ENCODE measurements around the gene TRIP12. TPM values are rescaled to one million over a fixed set of nuclear protein-coding genes. Genes with fewer than 3 reads are reported as not detected.

TRIP12 gene
- total RNA-seq, 1 experiment from 2014 or later: 368 TPM

GRCh38 chr2:229868794-229869193, 53.0 kb downstream of the TRIP12 start:
- H3K36me3 ChIP-seq (ENCODE audit: control insufficient read depth, insufficient read depth, low read length): no peaks in the 10 kb centered on the region; the same call in 1 of the 2 replicates
- no TSS peak for BruUV-seq (replicated peaks)
- in situ Hi-C loops (cut with HindIII; ENCODE audit: low pct_unique_long_range_greater_than_20kb, low sequenced_read_pairs): no loop called here
- no peaks in the 10 kb centered on the region for H3K9me3 ChIP-seq (ENCODE audit: control insufficient read depth, insufficient read depth, low read depth, low read length)
- ChIA-PET CTCF (no interaction called here), POLR2A (no interaction called here)
- ATAC-seq (0 out of 2 replicates have a peak, but pooled peaks have one; percentile 24), DNase-seq (ENCODE audit: low read depth, low spot score) (no peak)
- no peaks in the 10 kb centered on the region; the same call in 1 of the 2 replicates for H3K4me1 ChIP-seq (ENCODE audit: control insufficient read depth, insufficient read depth, low read length)
- no peak overlapping the region for H3K4me3 ChIP-seq (ENCODE audit: low read depth in 2 of 2, low read length in 2 of 2)
- TF ChIP-seq TCF7L2 (IDR thresholded peaks at IDR 0.05; ENCODE audit: low read depth, low read length): no peak
- TF ChIP-seq CTCF (IDR thresholded peaks at IDR 0.05): no peak
- no peak for TF ChIP-seq SIN3A (IDR thresholded peaks at IDR 0.05; ENCODE audit: borderline replicate concordance, insufficient read depth, low read depth, low read length)
- TF ChIP-seq POLR2AphosphoS5 (IDR thresholded peaks at IDR 0.05; ENCODE audit: low read depth, low read length): no peak
- TF ChIP-seq REST (IDR thresholded peaks at IDR 0.05; ENCODE audit: insufficient read depth in 1 of 2, low read depth in 2 of 2, low read length in 1 of 2): no peak
- no peaks in the 10 kb centered on the region for H3K27me3 ChIP-seq (ENCODE audit: control insufficient read depth, insufficient read depth, low read length)
- intact Hi-C loops (cut with micrococcal nuclease; ENCODE audit: unreplicated experiment): no loop called here
- no peak overlapping the region for H3K27ac ChIP-seq (ENCODE audit: low read length)

- no peaks in the 10 kb centered on the region; the same call in 1 of the 2 replicates for H3K4me1 ChIP-seq (ENCODE audit: control insufficient read depth, insufficient read depth, low read length)
- no peaks in the 10 kb centered on the region for H3K9me3 ChIP-seq (ENCODE audit: control insufficient read depth, insufficient read depth, low read depth, low read length)
- no peak for ATAC-seq
- in situ Hi-C loops (cut with HindIII; ENCODE audit: low pct_unique_long_range_greater_than_20kb, low sequenced_read_pairs): no loop called here
- no peaks in the 10 kb centered on the region for H3K27me3 ChIP-seq (ENCODE audit: control insufficient read depth, insufficient read depth, low read length)
- TF ChIP-seq REST (IDR thresholded peaks at IDR 0.05; ENCODE audit: insufficient read depth in 1 of 2, low read depth in 2 of 2, low read length in 1 of 2) (no peak), SIN3A (IDR thresholded peaks at IDR 0.05; ENCODE audit: borderline replicate concordance, insufficient read depth, low read depth, low read length) (no peak), POLR2AphosphoS5 (IDR thresholded peaks at IDR 0.05; ENCODE audit: low read depth, low read length) (no peak), TCF7L2 (IDR thresholded peaks at IDR 0.05; ENCODE audit: low read depth, low read length) (no peak), CTCF (IDR thresholded peaks at IDR 0.05) (no peak)
- no peak overlapping the region for H3K27ac ChIP-seq (ENCODE audit: low read length)
- POLR2A ChIA-PET: no interaction called here
- no peak for DNase-seq (ENCODE audit: low read depth, low spot score)
- CTCF ChIA-PET: interaction anchor here (0.6 kb wide), 1 partner anchor 131 kb away, joined by 4 read pairs; no protein-coding TSS in a partner anchor
- no peak overlapping the region for H3K4me3 ChIP-seq (ENCODE audit: low read depth in 2 of 2, low read length in 2 of 2)
- no TSS peak for BruUV-seq (replicated peaks)
- intact Hi-C loops (cut with micrococcal nuclease; ENCODE audit: unreplicated experiment): no loop called here
- H3K36me3 ChIP-seq (ENCODE audit: control insufficient read depth, insufficient read depth, low read length): peaks cover under 1% of the 10 kb centered on the region
Measured at GRCh38 chr2:229865033-229865432, 56.8 kb downstream of the TRIP12 start.
